ENCODE measurements around the gene FSCN2. TPM values are rescaled to one million over a fixed set of nuclear protein-coding genes. Genes with fewer than 3 reads are reported as not detected.

The FSCN2 gene
- total RNA-seq, 1 experiment from 2014 or later = 1.6 TPM

GRCh38 chr17:81541123-81541522 lies 12.9 kb downstream of the FSCN2 start:
- H2BK5ac ChIP-seq (ENCODE audit: insufficient read length, low read length) = no peak overlapping the region
- no peak overlapping the region for H4K8ac ChIP-seq (replicated peaks; ENCODE audit: insufficient read length, low read depth, low read length)
- no peak overlapping the region for H3K27ac ChIP-seq (ENCODE audit: insufficient read length, low read depth, low read length)
- no CpG with 5 or more reads among the region's 17 CpGs for WGBS (ENCODE audit: extremely low coverage, insufficient read length, low lambda C conversion rate)
- no peak for TF ChIP-seq CTCF (conservative IDR thresholded peaks at IDR 0.05)
- H3K23ac ChIP-seq (ENCODE audit: insufficient read length, low read depth, low read length) = no peak overlapping the region
- H3K27ac Mint-ChIP-seq = no peak overlapping the region; a peak in 1 of 7 replicates
- H3K9me3 ChIP-seq (ENCODE audit: control insufficient read depth, low read depth, low read length) = no peaks in the 10 kb centered on the region
- peaks cover 6% of the 10 kb centered on the region for H3K27me3 Mint-ChIP-seq (ENCODE audit: low read depth)
- H3K56ac ChIP-seq (ENCODE audit: insufficient read length, low read depth, low read length) = no peak overlapping the region
- 0 out of 4 replicates have a peak, but pooled peaks cover 5 to 7% of the 10 kb centered on the region in 2 experiments for H3K4me1 Mint-ChIP-seq
- H4K5ac ChIP-seq (ENCODE audit: insufficient read length, low read depth, low read length) = no peak overlapping the region
- no peak overlapping the region for H3T11ph ChIP-seq (ENCODE audit: low read length)
- H3K18ac ChIP-seq (ENCODE audit: insufficient read length, low read depth, low read length) = no peak overlapping the region
- no peak overlapping the region for H2AFZ ChIP-seq (ENCODE audit: low read length)
- H2BK20ac ChIP-seq (ENCODE audit: low read depth, low read length, poor library complexity, severe bottlenecking) = no peak overlapping the region
- H2BK15ac ChIP-seq (ENCODE audit: low read depth, low read length) = no peak overlapping the region
- H4K91ac ChIP-seq (ENCODE audit: insufficient read length, low read depth, low read length) = no peak overlapping the region
- no peak for DNase-seq
- H3K36me3 Mint-ChIP-seq (ENCODE audit: insufficient read depth in 1 of 3, low read depth in 3 of 3) = peaks cover 6 to 27% (median 14%) of the 10 kb centered on the region in 3 experiments
- no peak overlapping the region for H2AK5ac ChIP-seq (ENCODE audit: insufficient read length, low read length)
- H3K23me2 ChIP-seq (ENCODE audit: insufficient read length, low read depth, low read length, poor library complexity, severe bottlenecking) = peaks cover 4% of the 10 kb centered on the region
- no peaks in the 10 kb centered on the region for H3K79me2 ChIP-seq (ENCODE audit: insufficient read depth, low read length)
- peaks cover 2% of the 10 kb centered on the region; the same call in 1 of the 2 replicates for H3K27me3 ChIP-seq (ENCODE audit: insufficient read depth, low read length)
- no peaks in the 10 kb centered on the region for H3K9me3 Mint-ChIP-seq
- no peak overlapping the region for H3K4ac ChIP-seq (ENCODE audit: low read depth, low read length)
- no peak overlapping the region for H3K4me2 ChIP-seq (ENCODE audit: insufficient read depth, insufficient read length, low read length)
- H3K9ac ChIP-seq (ENCODE audit: extremely low read depth, insufficient read length, low read length) = no peak overlapping the region
- H3K79me1 ChIP-seq (ENCODE audit: insufficient read depth, low read depth, low read length, poor library complexity, severe bottlenecking) = no peaks in the 10 kb centered on the region
- H3K4me3 Mint-ChIP-seq = no peak overlapping the region
- H2BK120ac ChIP-seq (ENCODE audit: low read depth, low read length, poor library complexity, severe bottlenecking) = no peak overlapping the region
- H3K4me1 ChIP-seq (ENCODE audit: insufficient read depth, low read length) = no peaks in the 10 kb centered on the region
- H2BK12ac ChIP-seq (ENCODE audit: insufficient read length, low read depth, low read length) = no peak overlapping the region
- peaks cover 2% of the 10 kb centered on the region for H4K20me1 ChIP-seq (ENCODE audit: control insufficient read depth, insufficient read depth, insufficient read length)
- H3K14ac ChIP-seq (ENCODE audit: insufficient read depth, low read length) = no peak overlapping the region
